H9 (cell line): Measurements from ENCODE around the gene ENTPD1. TPM values are rescaled to one million over a fixed set of nuclear protein-coding genes. Genes with fewer than 3 reads are reported as not detected.

Source experiments
- DNase-seq: peaks from one replicate; pipeline ENCODE4 v3.0.0-alpha.2; 2017
- H2AFZ ChIP-seq: one replicate; pipeline ENCODE4 v1.6.1; 2013; ENCODE audit warnings: mild to moderate bottlenecking, low read length, control low read depth, moderate library complexity
- H2AK5ac ChIP-seq: 2 replicates; pipeline ENCODE4 v1.6.1; 2013; ENCODE audit warnings: low read length, control low read depth, mixed read lengths; ENCODE audit not compliant: insufficient read length
- H2BK120ac ChIP-seq: one replicate; pipeline ENCODE4 v1.6.1; 2013; ENCODE audit warnings: low read depth, mild to moderate bottlenecking, low read length, control low read depth, inconsistent platforms; ENCODE audit not compliant: poor library complexity, severe bottlenecking
- H2BK12ac ChIP-seq: 2 replicates; pipeline ENCODE4 v1.6.1; 2013; ENCODE audit warnings: low read length, control low read depth, mixed read lengths, low read depth; ENCODE audit not compliant: insufficient read length
- H2BK15ac ChIP-seq: 2 replicates; pipeline ENCODE4 v1.6.1; 2013; ENCODE audit warnings: low read depth, low read length, control low read depth
- H2BK20ac ChIP-seq: one replicate; pipeline ENCODE4 v1.6.1; 2013; ENCODE audit warnings: low read depth, mild to moderate bottlenecking, low read length, control low read depth, inconsistent platforms; ENCODE audit not compliant: poor library complexity, severe bottlenecking
- H2BK5ac ChIP-seq: 2 replicates; pipeline ENCODE4 v1.6.1; 2013; ENCODE audit warnings: low read length, control low read depth, mixed read lengths; ENCODE audit not compliant: insufficient read length
- H3K14ac ChIP-seq: 2 replicates; pipeline ENCODE4 v1.6.1; 2013; ENCODE audit warnings: low read length, control low read depth; ENCODE audit not compliant: insufficient read depth
- H3K18ac ChIP-seq: 2 replicates; pipeline ENCODE4 v1.6.1; 2013; ENCODE audit warnings: low read depth, mild to moderate bottlenecking, mixed read lengths, low read length, control low read depth; ENCODE audit not compliant: insufficient read length
- H3K23ac ChIP-seq: 2 replicates; pipeline ENCODE4 v1.6.1; 2013; ENCODE audit warnings: low read length, control low read depth, mixed read lengths, low read depth; ENCODE audit not compliant: insufficient read length
- H3K23me2 ChIP-seq: 2 replicates; pipeline ENCODE4 v1.6.1; 2013; ENCODE audit warnings: low read depth, mild to moderate bottlenecking, mixed read lengths, low read length, control low read depth; ENCODE audit not compliant: insufficient read length, poor library complexity, severe bottlenecking
- H3K27ac ChIP-seq: 2 replicates; pipeline ENCODE4 v1.5.1; 2013; ENCODE audit warnings: low read length, control low read depth, mixed read lengths, low read depth; ENCODE audit not compliant: insufficient read length
- H3K27me3 ChIP-seq: 2 replicates; pipeline ENCODE4 v1.6.1; 2013; ENCODE audit warnings: low read length, control low read depth, inconsistent platforms; ENCODE audit not compliant: insufficient read depth
- H3K4ac ChIP-seq: 2 replicates; pipeline ENCODE4 v1.6.1; 2013; ENCODE audit warnings: low read depth, mild to moderate bottlenecking, control low read depth, inconsistent platforms, low read length, moderate library complexity
- H3K4me1 ChIP-seq: 2 replicates; pipeline ENCODE4 v1.6.1; 2013; ENCODE audit warnings: low read length, control low read depth, inconsistent platforms; ENCODE audit not compliant: insufficient read depth
- H3K4me2 ChIP-seq: 2 replicates; pipeline ENCODE4 v1.6.1; 2013; ENCODE audit warnings: low read length, control low read depth, mixed read lengths; ENCODE audit not compliant: insufficient read length, insufficient read depth
- H3K56ac ChIP-seq: 2 replicates; pipeline ENCODE4 v1.6.1; 2013; ENCODE audit warnings: low read depth, mild to moderate bottlenecking, mixed read lengths, low read length, control low read depth; ENCODE audit not compliant: insufficient read length
- H3K79me1 ChIP-seq: 2 replicates; pipeline ENCODE4 v1.6.1; 2013; ENCODE audit warnings: low read depth, mild to moderate bottlenecking, moderate library complexity, low read length, control low read depth, inconsistent platforms; ENCODE audit not compliant: insufficient read depth, poor library complexity, severe bottlenecking
- H3K79me2 ChIP-seq: 2 replicates; pipeline ENCODE4 v1.6.1; 2013; ENCODE audit warnings: low read length, control low read depth, inconsistent platforms; ENCODE audit not compliant: insufficient read depth
- H3K9ac ChIP-seq: 2 replicates; pipeline ENCODE4 v1.6.1; 2013; ENCODE audit warnings: low read length, control low read depth, mixed read lengths; ENCODE audit not compliant: insufficient read length; ENCODE audit errors: extremely low read depth
- H3K9me3 ChIP-seq: one replicate; pipeline ENCODE4 v1.6.1; 2013; ENCODE audit warnings: low read depth, low read length, inconsistent platforms; ENCODE audit not compliant: control insufficient read depth
- H3T11ph ChIP-seq: one replicate; pipeline ENCODE4 v1.6.1; 2013; ENCODE audit warnings: mild to moderate bottlenecking, low read length, control low read depth, inconsistent platforms
- H4K20me1 ChIP-seq: one replicate; pipeline ENCODE4 v1.6.1; 2013; ENCODE audit not compliant: control insufficient read depth, insufficient read length, insufficient read depth
- H4K5ac ChIP-seq: 2 replicates; pipeline ENCODE4 v1.6.1; 2013; ENCODE audit warnings: low read depth, mild to moderate bottlenecking, mixed read lengths, low read length, control low read depth; ENCODE audit not compliant: insufficient read length
- H4K8ac ChIP-seq: replicated peaks from 2 replicates; pipeline ENCODE4 v1.6.1; 2013; ENCODE audit warnings: low read length, control low read depth, mixed read lengths, low read depth; ENCODE audit not compliant: insufficient read length
- H4K91ac ChIP-seq: 2 replicates; pipeline ENCODE4 v1.6.1; 2013; ENCODE audit warnings: low read depth, mild to moderate bottlenecking, moderate library complexity, mixed read lengths, low read length, control low read depth; ENCODE audit not compliant: insufficient read length
- H3K27ac Mint-ChIP-seq, 3 experiments: 2 replicates in 2 of 3; 3 replicates in 1 of 3; pipeline ENCODE4 v1.8.0; 2020 to 2021; ENCODE audit warnings: mixed read lengths in 3 of 3, mild to moderate bottlenecking in 1 of 3, moderate library complexity in 1 of 3
- H3K27me3 Mint-ChIP-seq: 2 replicates; pipeline ENCODE4 v1.8.0; 2021; ENCODE audit warnings: low read depth, mild to moderate bottlenecking, moderate library complexity, mixed read lengths
- H3K36me3 Mint-ChIP-seq, 3 experiments: 2 replicates in 2 of 3; 3 replicates in 1 of 3; pipeline ENCODE4 v1.8.0; 2020 to 2021; ENCODE audit warnings: low read depth in 3 of 3, mixed read lengths in 3 of 3; ENCODE audit not compliant: insufficient read depth in 1 of 3
- H3K4me1 Mint-ChIP-seq, 2 experiments: 2 replicates each; pipeline ENCODE4 v1.8.0; 2020; ENCODE audit warnings: mixed read lengths in 2 of 2
- H3K4me3 Mint-ChIP-seq, 2 experiments: 2 replicates in 1 of 2; 3 replicates in 1 of 2; pipeline ENCODE4 v1.8.0; 2020 to 2021; ENCODE audit warnings: mild to moderate bottlenecking in 2 of 2, mixed read lengths in 2 of 2, moderate library complexity in 1 of 2
- H3K9me3 Mint-ChIP-seq, 2 experiments: 2 replicates in 1 of 2; 3 replicates in 1 of 2; pipeline ENCODE4 v1.8.0; 2020; ENCODE audit warnings: mild to moderate bottlenecking in 2 of 2, mixed read lengths in 2 of 2, moderate library complexity in 1 of 2
- WGBS: extraction: QIAGEN DNeasy Blood & Tissue Kit; methylation state at CpG from one replicate; pipeline ENCODE4 v1.1.7; 2013; ENCODE audit warnings: missing lambda C conversion rate, low lambda C conversion rate, mixed read lengths; ENCODE audit not compliant: insufficient read length; ENCODE audit errors: extremely low coverage; 5-methylcytosine and 5-hydroxymethylcytosine counted together
- total RNA-seq: library from RNA; stranded (reverse); gene quantifications from 2 replicates; pipeline ENCODE4 v1.2.1, GENCODE V29; 2021
- TF ChIP-seq, protein P1 (sequence below): fragments of 200-600 bp; sonication (generic); conservative IDR thresholded peaks from 3 replicates; pipeline ENCODE4 v1.8.0; 2021; ENCODE audit warnings: antibody characterized with exemption, mild to moderate bottlenecking

ENTPD1 gene
- total RNA-seq, 1 experiment from 2014 or later: 1.9 TPM

DNA sequence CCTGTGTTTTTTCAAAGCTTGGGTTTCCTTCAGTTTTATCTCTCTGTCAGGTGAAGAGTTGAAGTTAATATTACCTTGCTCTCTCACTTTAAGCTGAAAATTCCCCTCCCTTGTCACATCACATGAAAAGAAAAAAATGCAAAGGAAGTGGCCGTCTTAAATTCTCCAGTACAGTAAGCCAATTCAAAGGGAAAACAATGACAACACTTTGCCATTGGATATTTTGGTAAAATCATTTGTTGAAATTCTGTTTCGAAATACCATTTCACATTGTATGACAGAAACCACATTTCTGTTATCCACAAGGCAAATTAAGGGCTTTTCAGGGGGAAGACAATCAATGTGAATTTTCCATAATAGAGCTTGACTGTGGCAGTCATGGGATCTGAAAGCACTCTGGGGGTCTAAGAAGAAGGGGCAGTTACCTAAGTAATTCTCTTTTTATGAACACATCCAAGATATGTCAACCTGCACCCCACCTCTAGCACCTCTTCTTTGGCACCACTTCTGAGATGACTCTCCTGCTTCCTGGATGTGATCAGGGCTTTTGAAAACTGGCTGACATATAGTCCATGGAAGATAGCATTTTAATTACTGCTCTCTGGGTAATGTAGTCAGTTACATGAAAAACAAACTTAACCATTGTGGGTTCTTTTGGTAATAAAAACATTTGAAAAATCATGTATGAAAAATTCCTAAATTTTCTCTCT is 63.8 kb downstream of the ENTPD1 start:
- H3K18ac ChIP-seq: no peak overlapping the region
- no peak overlapping the region for H3K4me2 ChIP-seq
- no peak overlapping the region for H2AFZ ChIP-seq
- H2BK120ac ChIP-seq: no peak overlapping the region
- no peak overlapping the region for H2BK15ac ChIP-seq
- H3K9ac ChIP-seq: no peak overlapping the region
- no peaks in the 10 kb centered on the region for H3K79me2 ChIP-seq
- peaks cover 0 to 3% of the 10 kb centered on the region in 2 experiments; a peak in 3 of 5 replicates for H3K9me3 Mint-ChIP-seq
- no peak overlapping the region for H4K5ac ChIP-seq
- H3K23me2 ChIP-seq: no peaks in the 10 kb centered on the region
- H3K4me1 Mint-ChIP-seq: peaks cover 0 to 2% of the 10 kb centered on the region in 2 experiments; a peak in 1 of 4 replicates
- no peak overlapping the region for H3K56ac ChIP-seq
- no peaks in the 10 kb centered on the region; the same call in 1 of the 2 replicates for H3K4me1 ChIP-seq
- no peaks in the 10 kb centered on the region for H3K27me3 Mint-ChIP-seq
- H3K23ac ChIP-seq: no peak overlapping the region
- H3K27ac ChIP-seq: no peak overlapping the region
- no peak overlapping the region for H2AK5ac ChIP-seq
- no peaks in the 10 kb centered on the region for H3K79me1 ChIP-seq
- H3K14ac ChIP-seq: no peak overlapping the region
- WGBS: no CpG with 5 or more reads among the region's 2 CpGs
- H4K8ac ChIP-seq: no peak overlapping the region
- no peaks in the 10 kb centered on the region; the same call in 1 of the 2 replicates for H3K27me3 ChIP-seq
- TF ChIP-seq, protein P1, sequence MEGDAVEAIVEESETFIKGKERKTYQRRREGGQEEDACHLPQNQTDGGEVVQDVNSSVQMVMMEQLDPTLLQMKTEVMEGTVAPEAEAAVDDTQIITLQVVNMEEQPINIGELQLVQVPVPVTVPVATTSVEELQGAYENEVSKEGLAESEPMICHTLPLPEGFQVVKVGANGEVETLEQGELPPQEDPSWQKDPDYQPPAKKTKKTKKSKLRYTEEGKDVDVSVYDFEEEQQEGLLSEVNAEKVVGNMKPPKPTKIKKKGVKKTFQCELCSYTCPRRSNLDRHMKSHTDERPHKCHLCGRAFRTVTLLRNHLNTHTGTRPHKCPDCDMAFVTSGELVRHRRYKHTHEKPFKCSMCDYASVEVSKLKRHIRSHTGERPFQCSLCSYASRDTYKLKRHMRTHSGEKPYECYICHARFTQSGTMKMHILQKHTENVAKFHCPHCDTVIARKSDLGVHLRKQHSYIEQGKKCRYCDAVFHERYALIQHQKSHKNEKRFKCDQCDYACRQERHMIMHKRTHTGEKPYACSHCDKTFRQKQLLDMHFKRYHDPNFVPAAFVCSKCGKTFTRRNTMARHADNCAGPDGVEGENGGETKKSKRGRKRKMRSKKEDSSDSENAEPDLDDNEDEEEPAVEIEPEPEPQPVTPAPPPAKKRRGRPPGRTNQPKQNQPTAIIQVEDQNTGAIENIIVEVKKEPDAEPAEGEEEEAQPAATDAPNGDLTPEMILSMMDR: no peak
- no peak overlapping the region for H3K4me3 Mint-ChIP-seq
- H2BK20ac ChIP-seq: no peak overlapping the region
- H2BK5ac ChIP-seq: no peak overlapping the region
- no peak overlapping the region for H3K4ac ChIP-seq
- DNase-seq: no peak
- no peaks in the 10 kb centered on the region for H4K20me1 ChIP-seq
- no peaks in the 10 kb centered on the region for H3K9me3 ChIP-seq
- no peak overlapping the region for H2BK12ac ChIP-seq
- H3K36me3 Mint-ChIP-seq: peaks cover 0 to 3% (median 0%) of the 10 kb centered on the region in 3 experiments; a peak in 3 of 7 replicates
- no peak overlapping the region for H3K27ac Mint-ChIP-seq
- no peak overlapping the region for H4K91ac ChIP-seq
- H3T11ph ChIP-seq: no peak overlapping the region
